HepG2 (cell line): Measurements from ENCODE around the gene SCN9A. TPM values are rescaled to one million over a fixed set of nuclear protein-coding genes. Genes with fewer than 3 reads are reported as not detected.

Experiments used
- BRF2 ChIP-seq: sonication (generic); formaldehyde crosslinking; IDR thresholded peaks from 2 replicates; pipeline ENCODE4 v1.8.1; 2022; ENCODE audit warnings: mild to moderate bottlenecking, missing genetic modification reagents
- FOXK2 ChIP-seq: fragments of 450-650 bp; IDR thresholded peaks from 2 replicates; pipeline ENCODE4 v1.6.1; 2016
- KLF6 ChIP-seq: IDR thresholded peaks from 2 replicates; pipeline ENCODE4 v1.8.0; 2016; ENCODE audit warnings: missing biosample characterization, missing genetic modification reagents
- MAZ ChIP-seq, 2 experiments: sonication (generic) in 1 of 2; formaldehyde crosslinking in 1 of 2; IDR thresholded peaks; 2 replicates each; pipeline versions ENCODE4 v1.5.0 to v1.6.1; 2012 to 2020; ENCODE audit warnings: low read depth in 2 of 2, mild to moderate bottlenecking in 2 of 2, borderline replicate concordance in 1 of 2, improper control_type of control experiment in 1 of 2, low read length in 1 of 2, missing genetic modification reagents in 1 of 2, moderate library complexity in 1 of 2
- SMAD9 ChIP-seq: sonication (generic); formaldehyde crosslinking; IDR thresholded peaks from 2 replicates; pipeline ENCODE4 v1.5.1; 2020; ENCODE audit warnings: mild to moderate bottlenecking, missing genetic modification reagents
- ZBTB43 ChIP-seq: sonication (generic); formaldehyde crosslinking; conservative IDR thresholded peaks from 2 replicates; pipeline ENCODE4 v1.4.0; 2020; ENCODE audit warnings: missing genetic modification reagents
- ZNF280D ChIP-seq: sonication (generic); formaldehyde crosslinking; IDR thresholded peaks from 2 replicates; pipeline ENCODE4 v1.5.1; 2020; ENCODE audit warnings: mild to moderate bottlenecking, missing genetic modification reagents
- ZNF362 ChIP-seq: sonication (generic); formaldehyde crosslinking; IDR thresholded peaks from 2 replicates; pipeline ENCODE4 v1.4.0; 2020; ENCODE audit warnings: missing genetic modification reagents, mild to moderate bottlenecking, borderline replicate concordance
- ZNF468 ChIP-seq: sonication (generic); formaldehyde crosslinking; IDR thresholded peaks from 2 replicates; pipeline ENCODE4 v1.8.0; 2022; ENCODE audit warnings: mild to moderate bottlenecking, moderate library complexity, missing genetic modification reagents
- ZNF598 ChIP-seq: sonication (generic); formaldehyde crosslinking; IDR thresholded peaks from 2 replicates; pipeline ENCODE4 v1.5.1; 2020; ENCODE audit warnings: mild to moderate bottlenecking, missing genetic modification reagents, borderline replicate concordance
- ZNF646 ChIP-seq: sonication (generic); formaldehyde crosslinking; IDR thresholded peaks from 2 replicates; pipeline ENCODE4 v1.9.0; 2021; ENCODE audit warnings: mild to moderate bottlenecking, missing genetic modification reagents
- ZNF776 ChIP-seq: sonication (generic); formaldehyde crosslinking; IDR thresholded peaks from 2 replicates; pipeline ENCODE4 v1.4.0; 2020; ENCODE audit warnings: mild to moderate bottlenecking, missing genetic modification reagents
- ZNF781 ChIP-seq: sonication (generic); formaldehyde crosslinking; IDR thresholded peaks from 2 replicates; pipeline ENCODE4 v1.5.1; 2020; ENCODE audit warnings: borderline replicate concordance, mild to moderate bottlenecking, missing genetic modification reagents; ENCODE audit errors: not compliant biosample characterization
- polyA plus RNA-seq, 8 experiments: library from polyadenylated mRNA; depleted of rRNA in 3 of 8; stranded (reverse) in 7 of 8; unstranded in 1 of 8; fragments of >200 nt; fragmentation: Illumina TruSeq in 4 of 8; extraction: Trizol in 4 of 8; gene quantifications; 2 replicates each; pipeline versions ENCODE4 v1.2.1 to v1.2.3, GENCODE V29; 2011 to 2016; ENCODE audit warnings: low read depth in 4 of 8, missing spikeins in 1 of 8, mixed read lengths in 1 of 8; ENCODE audit not compliant: insufficient read depth in 1 of 8
- total RNA-seq, 5 experiments: library from RNA; depleted of rRNA; stranded (reverse); fragments of >200 nt; fragmentation: Illumina TruSeq; extraction: Trizol; gene quantifications; 2 replicates each; pipeline ENCODE4 v1.2.3, GENCODE V29; 2016; ENCODE audit warnings: low read depth in 1 of 5

The SCN9A gene
- total and polyA plus RNA-seq, 2 of the 13 experiments (the other 11 are each of a cell fraction or from before 2014, with no cell fraction given), result 15.3 to 24.3 TPM

- TF ChIP-seq KLF6 (CRISPR knock-in tag) (peak; percentile 93; the same call in 1 of the 2 replicates), ZNF646 (CRISPR knock-in tag) (peak; percentile 67), MAZ (IDR thresholded peaks at IDR 0.05; ENCODE audit: borderline replicate concordance, low read depth, low read length) (peak; percentile 95; the same call in 1 of the 2 replicates), MAZ (CRISPR knock-in tag; IDR thresholded peaks at IDR 0.05; ENCODE audit: low read depth) (peak; percentile 98), ZNF280D (CRISPR knock-in tag) (peak; percentile 61), ZNF781 (CRISPR knock-in tag) (peak; percentile 78), BRF2 (peak; percentile 95), ZBTB43 (CRISPR knock-in tag) (0 out of 2 replicates have a peak, but pooled peaks have one; percentile 34), ZNF776 (0 out of 2 replicates have a peak, but pooled peaks have one; percentile 72), ZNF362 (CRISPR knock-in tag) (peak; percentile 14; the same call in 1 of the 2 replicates), ZNF598 (no peak), SMAD9 (0 out of 2 replicates have a peak, but pooled peaks have one; percentile 60), FOXK2 (no peak), ZNF468 (no peak)
Observed at GRCh38 chr2:166375736-166376487, at the start of gene SCN9A (continued).
